RCC 7860 (cell line): ENCODE measurements around the gene ANKRD37.
"Not testable (repeated sequence)": the region's sequence is repeated elsewhere in the genome, so short reads cannot be mapped to it uniquely, and the experiment has no call there.

Experiments
- DNase-seq: peaks from one replicate; pipeline ENCODE4 v3.0.0-alpha.2; 2015; ENCODE audit warnings: low spot score
- FAIRE-seq: peaks from 2 replicates; lab custom pipeline; 2012; peaks lifted over from hg19 to GRCh38; lab: Jason Lieb, UNC

Gene ANKRD37

DNA sequence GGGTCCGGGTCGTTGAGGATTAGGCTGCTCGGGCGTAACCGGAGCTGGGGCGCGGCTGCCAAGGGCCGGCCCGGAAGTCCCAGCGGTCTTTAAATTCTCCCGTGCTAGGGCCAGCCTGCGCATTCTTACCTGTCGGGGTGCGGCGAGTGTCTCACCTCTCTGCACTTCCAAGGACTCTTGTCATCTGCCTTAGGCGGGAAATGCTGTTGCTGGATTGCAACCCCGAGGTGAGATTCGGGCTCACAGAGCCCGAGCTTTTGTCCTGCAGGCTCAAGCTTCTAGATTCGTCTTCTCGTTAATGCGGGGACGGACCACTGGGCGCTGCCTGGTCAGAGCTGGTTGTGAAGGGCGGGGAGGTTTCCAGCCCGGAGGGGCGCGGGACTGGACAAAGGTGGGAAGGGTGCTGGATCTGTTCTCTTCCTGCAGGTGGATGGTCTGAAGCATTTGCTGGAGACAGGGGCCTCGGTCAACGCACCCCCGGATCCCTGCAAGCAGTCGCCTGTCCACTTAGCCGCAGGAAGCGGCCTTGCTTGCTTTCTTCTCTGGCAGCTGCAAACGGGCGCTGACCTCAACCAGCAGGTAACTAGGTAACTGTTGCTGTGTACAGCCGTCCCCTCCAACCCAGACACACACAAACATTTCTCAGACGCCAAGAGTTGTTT, at the start of gene ANKRD37:
TSS of gene ANKRD37 (plus strand) at position 118 of the 662 bp plus-strand sequence. CDS start at position 201, 83 bp downstream.
- FAIRE-seq: no peak

DNA sequence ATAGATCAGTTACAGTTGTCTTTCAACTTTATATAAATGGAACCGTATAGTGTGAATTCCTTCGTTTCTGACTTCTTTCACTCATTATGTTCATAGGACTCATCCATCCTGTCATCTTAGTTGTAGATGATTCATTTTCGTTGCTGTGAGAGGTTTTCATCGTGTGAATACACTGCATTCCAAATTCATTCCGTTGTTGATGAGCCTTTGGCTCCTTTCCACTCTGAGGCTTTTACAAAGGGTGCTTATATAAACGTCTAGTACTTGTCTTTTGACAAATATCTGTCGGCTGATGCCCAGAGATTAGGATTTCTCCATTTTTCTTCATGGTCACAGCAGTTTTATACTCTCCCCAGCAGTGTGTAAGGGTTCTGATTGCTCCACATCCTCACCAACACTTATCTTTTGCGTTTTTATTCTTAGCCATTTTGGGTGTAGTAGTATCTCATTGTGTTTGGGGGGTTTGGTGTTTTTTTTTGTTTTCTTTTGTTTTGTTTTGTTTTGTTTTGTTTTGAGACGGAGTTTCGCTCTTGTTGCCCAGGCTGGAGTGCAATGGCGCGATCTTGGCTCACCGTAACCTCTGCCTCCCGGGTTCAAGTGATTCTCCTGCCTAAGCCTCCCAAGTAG, 49.6 kb upstream of the ANKRD37 start:
- DNase-seq (no peak), FAIRE-seq (no peak)

More for the DNA sequence above, at the start of gene ANKRD37:
- DNase-seq: peak; percentile 8

DNA sequence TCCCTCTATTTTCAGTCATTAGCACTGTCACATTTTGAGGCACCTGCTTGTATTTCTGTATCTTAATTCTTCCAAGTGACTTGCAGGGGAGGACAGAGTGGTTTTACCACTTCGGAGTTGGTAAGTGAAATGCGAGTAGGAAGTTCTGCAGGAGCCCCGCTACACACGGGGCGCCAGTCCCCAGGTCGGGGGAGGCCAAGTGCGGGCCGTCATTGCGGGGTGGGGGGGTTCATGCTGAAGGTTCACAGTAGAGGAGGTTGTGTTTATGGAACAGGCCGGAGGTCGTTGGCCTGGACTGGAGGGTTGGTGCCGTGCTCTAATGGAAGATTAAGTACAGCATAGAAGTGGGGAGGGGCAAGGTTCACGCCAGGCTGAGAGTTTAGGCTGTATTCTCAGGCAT, 45.0 kb upstream of the ANKRD37 start:
- no peak for DNase-seq
- FAIRE-seq: no peak

DNA sequence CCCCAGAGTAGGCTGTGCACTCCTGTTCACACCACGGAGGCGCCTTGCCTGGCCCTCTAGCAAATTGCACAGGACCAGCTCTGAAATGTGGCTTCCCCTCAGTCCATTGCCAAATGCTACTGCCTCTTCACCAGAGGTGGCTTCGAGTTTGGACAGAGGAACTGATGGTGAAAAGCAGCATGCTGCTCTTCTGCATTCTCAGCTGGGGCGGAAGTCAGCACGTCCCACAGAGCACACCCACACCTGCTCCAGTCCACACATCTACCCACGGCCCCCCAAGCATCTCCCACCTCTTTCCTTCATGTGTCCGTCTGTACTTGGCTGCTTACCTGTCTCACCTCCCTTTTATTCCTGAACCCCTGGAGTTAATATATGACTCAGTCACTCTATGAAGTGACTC, 44.4 kb upstream of the ANKRD37 start:
- FAIRE-seq: no peak
- DNase-seq: no peak

GRCh38 chr4:185352741-185353140, 43.9 kb upstream of the ANKRD37 start:
- DNase-seq (no peak), FAIRE-seq (no peak)

- DNase-seq: no peak
- FAIRE-seq: no peak
Observed at GRCh38 chr4:185357211-185357610, 39.4 kb upstream of the ANKRD37 start.

DNA sequence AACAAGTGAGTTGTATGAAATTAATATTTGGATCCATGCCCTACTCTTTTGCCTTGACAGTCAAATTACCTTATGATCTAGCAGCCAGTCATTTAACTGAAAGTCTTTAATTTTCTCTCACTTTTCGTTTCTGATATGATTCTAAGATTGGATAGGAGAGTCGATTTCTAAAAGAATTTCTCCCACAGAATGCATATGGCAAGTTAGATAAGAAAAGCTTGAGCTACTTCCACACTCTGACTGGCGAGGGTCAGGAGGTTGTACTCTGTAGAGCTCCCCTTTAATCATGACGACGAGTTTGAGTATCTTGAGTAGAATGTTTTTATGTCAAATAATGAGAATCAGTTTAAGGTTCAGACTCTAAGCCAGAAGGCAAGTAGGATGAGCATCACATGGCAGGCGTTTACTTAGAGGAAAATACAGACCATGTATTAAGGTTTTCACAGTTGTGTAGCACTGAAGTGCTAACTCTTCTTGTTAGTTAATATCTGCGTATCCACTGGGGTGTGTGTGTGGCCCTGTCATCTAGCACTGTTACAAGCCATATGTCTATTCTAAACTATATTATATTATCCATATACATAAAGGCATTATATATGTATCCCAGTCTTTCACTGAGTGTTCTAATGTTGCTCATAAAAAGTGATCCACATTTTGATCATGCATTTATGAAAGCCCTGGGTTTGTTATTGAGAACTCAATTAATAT, 38.8 kb upstream of the ANKRD37 start:
- FAIRE-seq (no peak), DNase-seq (no peak)

- FAIRE-seq (no peak), DNase-seq (no peak)
Observed at GRCh38 chr4:185358514-185358913, 38.1 kb upstream of the ANKRD37 start.

DNA sequence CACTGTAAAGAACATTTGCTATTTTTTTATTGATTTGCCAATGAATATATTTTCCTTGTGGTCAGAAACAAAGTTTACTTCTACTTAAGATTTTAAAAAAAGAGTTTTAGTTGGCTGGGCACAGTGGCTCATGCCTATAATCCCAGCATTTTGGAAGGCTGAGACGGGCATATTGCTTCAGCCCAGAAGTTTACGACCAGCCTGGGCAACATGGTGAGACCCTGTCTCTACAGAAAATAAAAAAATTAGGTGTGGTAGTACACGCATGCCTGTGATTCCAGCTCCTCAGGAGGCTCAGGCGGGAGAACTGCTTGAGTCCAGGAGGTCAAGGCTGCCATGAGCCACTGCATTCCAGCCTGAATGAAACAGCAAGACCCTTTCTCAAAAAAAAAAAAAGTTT, 37.7 kb upstream of the ANKRD37 start:
- DNase-seq (no peak), FAIRE-seq (no peak)

DNA sequence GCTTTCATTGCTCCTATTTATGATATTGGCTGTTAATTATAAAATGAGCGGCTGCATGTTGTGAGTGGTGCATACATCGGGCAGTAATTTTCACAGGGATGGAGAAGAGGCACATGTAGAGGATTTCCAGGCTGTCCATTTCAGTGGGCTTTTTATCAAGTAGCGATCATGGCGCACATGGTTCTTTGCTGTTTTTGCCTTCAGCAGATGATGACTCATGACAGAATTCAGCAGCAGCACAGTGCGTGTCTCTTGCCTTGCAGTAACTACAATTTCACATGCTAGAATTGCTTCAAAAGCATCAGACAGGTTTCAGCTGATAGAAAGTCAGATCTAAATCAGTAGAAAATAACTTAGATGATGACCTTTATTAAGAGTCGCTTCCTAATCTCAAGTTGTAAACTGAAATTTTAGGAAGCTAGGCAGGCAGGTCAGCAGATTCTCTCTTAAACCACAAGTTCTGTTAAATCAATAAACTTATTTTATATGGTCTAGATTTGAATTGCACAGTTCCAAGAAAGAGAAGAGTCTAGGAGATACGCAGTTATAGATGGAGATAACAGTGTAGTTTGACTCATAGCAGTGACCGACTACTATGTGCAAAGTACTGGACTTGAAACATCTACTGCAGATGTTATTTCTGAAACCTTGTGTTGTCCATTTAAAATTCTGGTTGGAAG, 36.7 kb upstream of the ANKRD37 start:
- DNase-seq (no peak), FAIRE-seq (no peak)

GRCh38 chr4:185361872-185362271, 34.8 kb upstream of the ANKRD37 start:
- FAIRE-seq: no peak

GRCh38 chr4:185362570-185362969, 34.1 kb upstream of the ANKRD37 start:
- not testable (repeated sequence) for DNase-seq, FAIRE-seq

More at GRCh38 chr4:185361872-185362271, 34.8 kb upstream of the ANKRD37 start:
- DNase-seq: no peak

DNA sequence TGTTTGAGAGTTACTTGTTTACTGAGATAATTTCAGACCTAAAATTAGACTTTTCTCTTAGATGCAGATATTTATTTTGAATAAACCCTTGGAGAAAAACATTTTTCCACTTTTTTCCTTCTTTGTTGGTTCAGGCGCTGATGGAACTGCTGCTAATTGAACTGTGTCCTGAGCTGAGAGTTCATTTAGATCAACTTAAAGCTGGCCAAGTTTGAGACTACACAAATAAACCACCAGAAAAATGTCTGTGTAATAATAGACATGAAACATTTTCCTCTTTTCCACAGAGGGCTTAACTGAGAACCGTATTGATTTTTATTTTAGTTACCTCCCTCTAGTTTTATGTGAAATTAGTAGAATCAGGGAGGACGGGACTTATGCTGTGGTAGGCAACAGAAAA, 33.4 kb upstream of the ANKRD37 start:
- no peak for DNase-seq
- no peak for FAIRE-seq

DNA sequence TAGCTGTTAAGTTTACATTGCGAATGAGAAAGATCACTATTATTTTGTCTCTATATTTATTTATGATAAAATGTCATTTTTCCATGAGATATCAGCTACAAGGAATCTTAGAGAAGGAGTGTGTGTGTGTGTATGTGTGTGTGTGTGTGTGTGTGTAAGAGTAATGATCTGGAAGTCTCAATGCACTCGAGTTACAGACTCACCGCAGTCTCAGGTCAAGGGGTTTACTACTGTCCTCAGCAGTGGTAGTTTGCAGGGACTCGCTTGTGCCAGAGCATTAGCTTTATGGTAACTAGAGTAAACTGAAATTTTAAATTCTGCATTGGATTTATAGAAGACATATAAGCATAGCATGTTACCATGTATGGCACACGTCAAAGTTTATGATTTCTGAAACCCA, 31.8 kb upstream of the ANKRD37 start:
- no peak for FAIRE-seq

GRCh38 chr4:185369731-185370130, 26.9 kb upstream of the ANKRD37 start:
- FAIRE-seq: no peak

More for the DNA sequence above, 31.8 kb upstream of the ANKRD37 start:
- DNase-seq: no peak

DNA sequence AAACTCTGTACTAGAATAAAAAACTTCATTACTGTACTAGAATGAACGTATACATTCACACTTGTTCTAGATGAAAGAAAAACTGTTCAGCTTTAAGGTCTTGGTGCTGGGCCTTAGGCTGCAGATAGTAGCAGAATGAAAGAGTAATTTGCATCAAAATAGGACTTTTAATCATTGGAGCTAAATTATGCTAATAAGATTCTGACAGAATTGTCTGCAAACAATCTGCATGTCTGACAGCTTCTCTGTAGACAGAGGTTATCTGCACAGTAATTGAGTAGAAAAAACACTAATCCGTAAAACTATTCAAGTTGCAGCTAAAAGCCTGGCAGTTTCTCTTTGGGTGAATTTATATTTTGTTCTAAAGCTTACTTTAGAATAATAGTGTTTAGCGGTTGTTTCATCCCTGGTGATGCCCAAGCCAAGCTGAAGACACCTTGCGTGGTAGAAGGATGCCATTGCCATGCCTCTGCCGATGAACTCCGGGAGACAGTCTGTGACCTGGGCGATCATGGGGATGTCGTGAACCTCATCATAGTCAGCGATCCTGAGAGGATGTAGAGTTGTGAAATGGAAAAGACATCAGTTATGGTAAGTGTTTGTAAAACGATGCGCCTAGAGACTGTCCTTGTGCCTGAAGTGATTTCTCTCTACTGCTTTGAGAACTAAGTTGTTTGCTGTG, 26.2 kb upstream of the ANKRD37 start:
- FAIRE-seq (no peak), DNase-seq (no peak)

More at GRCh38 chr4:185369731-185370130, 26.9 kb upstream of the ANKRD37 start:
- no peak for DNase-seq

- DNase-seq (no peak), FAIRE-seq (no peak)
Observed at GRCh38 chr4:185371702-185372101, 24.9 kb upstream of the ANKRD37 start.

DNA sequence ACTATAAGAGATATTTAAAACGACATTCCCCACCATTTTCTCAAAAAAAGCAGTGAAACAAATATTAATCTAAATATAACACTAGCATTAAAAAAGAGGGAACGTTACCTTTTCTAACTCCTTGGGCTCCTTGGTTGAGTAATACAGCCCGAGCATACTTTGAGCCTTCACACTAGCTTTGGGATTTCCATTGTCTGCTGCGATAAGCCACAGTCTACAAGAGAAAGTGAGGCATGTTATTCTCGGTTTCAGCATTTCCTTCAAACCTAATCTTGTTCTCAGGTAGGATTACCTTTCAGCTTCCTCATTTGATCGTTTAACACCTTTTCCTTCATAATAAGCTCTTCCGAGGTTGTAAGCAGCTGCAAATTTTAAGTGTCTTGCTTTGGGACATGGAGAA, 22.6 kb upstream of the ANKRD37 start:
- FAIRE-seq: no peak
- no peak for DNase-seq

DNA sequence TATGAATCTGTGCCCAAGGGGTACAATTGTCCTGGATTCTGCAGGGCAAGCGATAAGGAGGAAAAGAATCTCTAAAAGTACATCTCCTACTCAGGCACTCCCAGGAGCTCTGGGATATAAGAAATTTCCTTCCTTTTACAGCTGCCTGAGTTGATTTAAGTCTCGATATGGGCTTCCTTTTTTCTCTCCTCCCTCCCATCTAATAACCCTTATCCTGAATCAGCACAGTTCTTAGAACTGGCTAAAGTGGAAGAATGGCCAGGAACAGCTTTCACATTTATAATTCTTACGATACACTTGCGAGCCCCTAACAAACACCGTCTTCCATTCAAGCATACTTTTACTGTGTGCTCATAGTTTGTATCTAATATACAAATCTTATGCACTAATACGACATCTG, 22.1 kb upstream of the ANKRD37 start:
- no peak for FAIRE-seq
- no peak for DNase-seq

DNA sequence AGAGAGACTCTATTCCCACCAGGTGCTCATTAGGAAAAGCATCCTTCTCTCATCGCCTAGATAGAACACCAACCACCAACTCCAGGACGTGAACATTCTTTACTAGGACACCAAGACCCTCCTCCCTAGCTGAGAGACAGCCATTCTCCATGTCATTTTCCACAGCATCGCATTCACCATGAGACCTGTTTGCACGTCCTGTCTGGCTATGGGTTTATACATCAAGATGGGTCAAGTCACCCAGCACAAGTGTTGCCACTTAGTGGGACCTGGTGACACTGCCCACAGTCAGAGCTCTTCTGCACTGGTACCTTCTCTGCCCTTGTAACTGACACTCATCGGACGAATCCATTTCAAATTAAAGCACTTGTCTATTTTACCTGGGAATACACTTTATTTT, 18.4 kb upstream of the ANKRD37 start:
- DNase-seq: no peak
- no peak for FAIRE-seq
